Measurements from ENCODE around the gene ZFHX3.

ZFHX3 gene

GRCh38 chr16:73037845-73038570, 9.9 kb downstream of the ZFHX3 start:
- no peak for DNase-seq (ENCODE audit: low read depth in 2 of 2)

- no peak for DNase-seq (ENCODE audit: low read depth in 2 of 2)
These were observed 10.6 kb downstream of the ZFHX3 start for GRCh38 chr16:73037331-73037745.

GRCh38 chr16:73036074-73036826, 11.7 kb downstream of the ZFHX3 start:
- no peak for DNase-seq (ENCODE audit: low read depth in 2 of 2)

GRCh38 chr16:73034374-73034773, 13.6 kb downstream of the ZFHX3 start:
- DNase-seq (ENCODE audit: low read depth in 2 of 2) = no peak

GRCh38 chr16:73033271-73033998, 14.5 kb downstream of the ZFHX3 start:
- no peak for DNase-seq (ENCODE audit: low read depth in 2 of 2)

GRCh38 chr16:73032541-73033270, 15.2 kb downstream of the ZFHX3 start:
- DNase-seq (ENCODE audit: low read depth in 2 of 2) = no peak

- DNase-seq (ENCODE audit: low read depth in 2 of 2) = no peak
These were observed 15.9 kb downstream of the ZFHX3 start for GRCh38 chr16:73031984-73032383.

- DNase-seq (ENCODE audit: low read depth in 2 of 2) = no peak
These were observed 16.6 kb downstream of the ZFHX3 start for GRCh38 chr16:73031155-73031866.

GRCh38 chr16:73028721-73029361, 19.1 kb downstream of the ZFHX3 start:
- DNase-seq (ENCODE audit: low read depth in 2 of 2) = no peak

- no peak for DNase-seq (ENCODE audit: low read depth in 2 of 2)
These were observed 19.7 kb downstream of the ZFHX3 start for GRCh38 chr16:73028263-73028662.

- no peak for DNase-seq (ENCODE audit: low read depth in 2 of 2)
These were observed 20.2 kb downstream of the ZFHX3 start for GRCh38 chr16:73027685-73028111.

- DNase-seq (ENCODE audit: low read depth in 2 of 2) = no peak
These were observed 20.9 kb downstream of the ZFHX3 start for GRCh38 chr16:73026754-73027684.

GRCh38 chr16:73025856-73026210, 22.1 kb downstream of the ZFHX3 start:
- no peak for DNase-seq (ENCODE audit: low read depth in 2 of 2)

GRCh38 chr16:73025151-73025855, 22.6 kb downstream of the ZFHX3 start:
- DNase-seq (ENCODE audit: low read depth in 2 of 2) = no peak

- DNase-seq (ENCODE audit: low read depth in 2 of 2) = no peak
These were observed 23.3 kb downstream of the ZFHX3 start for GRCh38 chr16:73024571-73025105.

GRCh38 chr16:73023752-73024570, 24.0 kb downstream of the ZFHX3 start:
- DNase-seq (ENCODE audit: low read depth in 2 of 2) = no peak

- DNase-seq (ENCODE audit: low read depth in 2 of 2) = no peak
These were observed 24.6 kb downstream of the ZFHX3 start for GRCh38 chr16:73023320-73023719.

GRCh38 chr16:73022534-73022933, 25.4 kb downstream of the ZFHX3 start:
- DNase-seq (ENCODE audit: low read depth in 2 of 2) = no peak

Measured in activated CD4-positive, alpha-beta T cell treated with anti-CD3 and anti-CD28 coated beads for 24 hours (primary cell).